Smooth muscle cell of the brain vasculature (primary cell): ENCODE data around the gene ZSCAN25.
"Not testable (repeated sequence)": the region's sequence is repeated elsewhere in the genome, so short reads cannot be mapped to it uniquely, and the experiment has no call there.

Experiments
- DNase-seq: peaks from one replicate; pipeline ENCODE4 v3.0.0-alpha.2; 2012; ENCODE audit warnings: low read depth, low spot score

ZSCAN25 gene

GRCh38 chr7:99645590-99645989 is 28.8 kb downstream of the ZSCAN25 start:
- no peak for DNase-seq

- no peak for DNase-seq
Measured at GRCh38 chr7:99648843-99649242, 32.1 kb downstream of the ZSCAN25 start.

GRCh38 chr7:99651290-99651689 is 34.5 kb downstream of the ZSCAN25 start:
- DNase-seq: no peak

DNA sequence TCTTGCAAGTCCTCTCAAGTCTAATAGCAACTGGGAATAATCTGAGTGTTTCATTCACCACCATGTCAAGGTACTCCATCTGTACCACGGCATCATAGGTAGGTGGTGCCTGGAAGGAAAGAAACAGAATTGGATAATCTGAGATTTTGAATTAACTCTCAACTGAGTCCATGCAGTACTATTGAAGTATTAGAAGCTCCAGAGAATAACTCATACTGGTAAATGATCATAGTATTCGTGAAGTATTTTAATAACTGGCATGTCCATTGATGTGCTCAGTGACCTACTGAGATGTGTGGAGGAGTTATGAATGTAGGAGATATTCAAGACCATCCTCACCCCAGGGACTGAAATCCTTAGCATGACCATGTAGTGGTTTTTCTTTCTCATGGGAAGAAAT is 35.9 kb downstream of the ZSCAN25 start:
- no peak for DNase-seq

DNA sequence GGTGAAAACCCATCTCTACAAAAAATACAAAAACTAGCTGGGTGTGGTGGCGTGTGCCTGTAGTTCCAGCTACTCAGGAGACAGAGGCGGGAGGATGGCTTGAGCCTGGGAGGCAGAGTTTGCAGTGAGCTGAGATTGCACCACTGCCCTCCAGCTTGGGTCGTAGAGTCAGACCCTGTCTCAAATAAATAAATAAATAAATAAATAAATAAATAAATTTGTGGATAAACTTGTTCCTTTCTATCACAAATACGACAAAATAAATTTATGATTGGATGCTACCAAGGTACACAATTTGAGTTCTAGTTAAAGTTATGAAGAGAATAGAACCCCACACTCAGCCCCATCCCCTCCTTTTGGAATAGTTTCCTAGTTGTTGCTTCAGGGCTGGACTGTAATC is 36.5 kb downstream of the ZSCAN25 start:
- not testable (repeated sequence) for DNase-seq

GRCh38 chr7:99653754-99654153 is 37.0 kb downstream of the ZSCAN25 start:
- no peak for DNase-seq

DNA sequence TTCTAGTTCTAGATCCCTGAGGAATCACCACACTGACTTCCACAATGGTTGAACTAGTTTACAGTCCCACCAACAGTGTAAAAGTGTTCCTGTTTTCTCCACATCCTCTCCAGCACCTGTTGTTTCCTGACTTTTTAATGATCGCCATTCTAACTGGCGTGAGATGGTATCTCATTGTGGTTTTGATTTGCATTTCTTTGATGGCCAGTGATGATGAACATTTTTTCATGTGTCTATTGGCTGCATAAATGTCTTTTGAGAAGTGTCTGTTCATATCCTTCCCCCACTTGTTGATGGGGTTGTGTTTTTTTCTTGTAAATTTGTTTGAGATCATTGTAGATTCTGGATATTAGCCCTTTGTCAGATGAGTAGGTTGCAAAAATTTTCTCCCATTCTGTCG is 37.9 kb downstream of the ZSCAN25 start:
- DNase-seq: not testable (repeated sequence)

- not testable (repeated sequence) for DNase-seq
Measured at GRCh38 chr7:99657879-99658278, 41.1 kb downstream of the ZSCAN25 start.

- DNase-seq: no peak
Measured at GRCh38 chr7:99665312-99666012, 48.7 kb downstream of the ZSCAN25 start.

DNA sequence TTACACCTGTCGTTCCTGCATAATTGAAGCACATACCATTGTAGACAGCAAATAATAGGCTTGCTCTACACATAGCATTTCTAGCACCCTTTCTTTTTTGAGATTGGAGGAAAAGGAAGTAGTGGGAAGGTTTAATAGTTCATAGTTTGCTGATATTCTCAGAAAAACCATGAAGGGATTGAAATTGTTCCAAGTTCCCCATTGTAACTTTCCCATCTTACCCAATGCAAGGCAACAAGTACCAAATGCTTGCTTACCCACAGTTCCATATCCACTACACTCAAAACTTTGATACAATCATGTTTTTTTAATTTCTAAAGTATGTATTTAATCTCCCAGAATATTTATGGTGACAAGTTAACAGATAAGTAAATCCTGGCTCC is 49.3 kb downstream of the ZSCAN25 start:
- DNase-seq: no peak

DNA sequence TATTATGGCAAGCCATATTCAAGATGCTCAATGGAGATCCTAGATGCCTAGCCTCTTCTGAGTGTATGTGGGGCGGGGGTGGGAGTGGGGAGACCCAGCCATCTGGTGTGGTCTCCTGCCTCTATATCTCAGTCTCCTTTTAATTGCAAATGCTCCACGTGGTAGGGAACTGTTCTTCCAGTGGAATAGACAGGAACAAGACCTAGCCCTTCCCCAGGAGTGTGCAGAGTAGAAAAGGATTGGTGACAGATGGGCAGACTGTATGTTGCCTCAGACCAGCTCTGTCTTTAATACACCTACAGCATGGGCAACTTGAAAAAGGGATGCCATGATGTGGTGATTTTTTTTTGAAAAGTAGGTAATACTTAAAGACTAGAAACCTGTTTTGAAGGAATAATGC is 50.4 kb downstream of the ZSCAN25 start:
- DNase-seq: no peak

DNA sequence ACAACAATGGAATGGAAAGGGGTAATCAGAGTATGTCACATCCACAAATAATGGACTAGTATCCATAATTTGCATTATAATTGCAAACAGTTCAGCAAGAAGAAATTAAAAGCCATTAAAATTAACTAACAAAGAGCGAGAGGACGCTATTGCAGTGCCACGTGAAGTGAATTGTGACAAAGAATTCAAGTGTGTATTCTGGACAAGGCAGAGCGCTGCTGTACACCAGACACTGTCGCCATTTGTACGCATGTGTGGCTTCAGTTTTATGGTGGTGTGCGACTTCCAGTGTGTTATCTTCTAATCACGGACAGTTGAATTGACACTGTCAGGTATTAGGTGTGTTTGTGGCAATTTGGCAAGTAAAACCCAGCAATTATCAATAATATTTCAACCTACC is 51.8 kb downstream of the ZSCAN25 start:
- no peak for DNase-seq

DNA sequence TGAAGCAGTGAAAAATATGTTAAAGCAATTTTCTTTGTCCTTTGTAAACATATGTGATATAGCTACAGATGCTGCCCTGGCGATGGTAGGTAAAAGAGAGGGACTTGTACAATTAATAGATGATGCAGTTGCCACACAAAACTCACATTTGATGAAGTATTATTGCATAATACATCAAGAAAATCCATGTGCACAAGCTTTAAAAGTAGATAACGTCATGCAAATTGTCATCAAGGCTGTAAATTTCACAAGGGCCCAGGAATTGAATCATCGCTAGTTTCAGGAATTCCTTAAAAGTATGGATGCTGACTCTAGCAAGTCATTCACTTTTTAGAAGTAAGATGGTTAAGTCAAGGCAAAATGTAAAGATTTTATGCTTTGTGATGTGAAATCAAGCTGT is 53.0 kb downstream of the ZSCAN25 start:
- DNase-seq: no peak

GRCh38 chr7:99672573-99672972 is 55.8 kb downstream of the ZSCAN25 start:
- no peak for DNase-seq

DNA sequence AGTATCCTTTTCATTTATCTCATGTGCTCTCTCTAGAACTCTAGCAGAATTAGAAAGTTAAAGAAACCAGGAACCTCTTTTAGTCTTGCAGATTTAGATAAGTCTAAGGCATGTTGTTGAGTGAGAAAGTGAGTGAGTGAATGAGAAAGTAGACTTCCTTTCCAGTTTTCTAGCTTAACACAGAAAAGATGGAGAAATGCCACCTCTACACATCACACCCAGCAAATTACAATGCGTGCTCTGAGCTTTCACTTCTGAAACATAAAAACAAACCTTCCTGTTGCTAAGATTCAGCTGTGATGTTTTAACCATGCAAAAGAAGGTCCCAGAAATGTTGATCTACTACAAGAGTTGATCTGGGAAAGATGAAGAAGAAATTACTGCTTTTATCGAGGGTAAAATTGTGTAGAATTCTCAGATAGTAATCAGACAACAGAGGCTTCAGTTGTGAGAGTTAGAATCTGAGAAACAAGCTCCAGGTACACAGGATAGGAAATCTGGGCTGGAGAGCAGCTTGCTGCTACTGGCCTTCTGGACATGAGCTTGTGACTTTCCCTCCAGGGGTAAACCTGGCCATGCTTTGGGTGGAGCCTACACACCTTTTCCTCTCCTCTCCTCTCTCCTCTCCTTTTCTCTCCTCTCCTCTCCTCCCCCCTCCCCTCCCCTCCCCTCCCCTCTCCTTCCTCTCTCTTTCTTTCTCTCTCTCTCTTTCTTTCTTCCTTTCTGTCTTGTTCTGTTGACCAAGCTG is 58.4 kb downstream of the ZSCAN25 start:
- DNase-seq: no peak

GRCh38 chr7:99677013-99677647 is 60.4 kb downstream of the ZSCAN25 start:
- DNase-seq: no peak

GRCh38 chr7:99677648-99678045 is 60.9 kb downstream of the ZSCAN25 start:
- DNase-seq: no peak

DNA sequence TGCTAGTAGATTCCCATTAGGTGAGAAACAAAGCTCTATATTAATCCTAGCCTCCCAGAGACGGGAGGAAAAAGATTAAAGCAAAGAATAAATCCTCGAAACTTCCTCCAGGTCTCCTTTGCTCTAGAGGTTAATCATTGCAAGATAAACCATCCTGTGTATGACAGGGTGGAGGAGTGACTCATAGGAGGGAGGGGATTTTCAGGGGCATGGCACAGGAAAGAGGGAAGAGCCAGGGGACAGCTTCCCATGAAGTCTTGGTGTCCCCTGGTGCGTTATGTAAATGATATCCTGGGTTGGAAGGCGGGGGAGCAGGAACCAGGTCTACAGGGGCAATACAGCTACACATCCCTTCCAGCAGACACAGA is 62.3 kb downstream of the ZSCAN25 start:
- DNase-seq: no peak

- no peak for DNase-seq
Measured at GRCh38 chr7:99679400-99680191, 62.9 kb downstream of the ZSCAN25 start, which contains the start of gene CYP3A5. TSS of gene CYP3A5 (minus strand) at chr7:99679996. CDS start at chr7:99679896, 100 bp downstream.
